Measurements from ENCODE around the gene MAPKAP1. TPM values are rescaled to one million over a fixed set of nuclear protein-coding genes. Genes with fewer than 3 reads are reported as not detected.

MAPKAP1 gene
- polyA plus RNA-seq, 4 donors = 38.4 to 57.4 (median 43.6) TPM

DNA sequence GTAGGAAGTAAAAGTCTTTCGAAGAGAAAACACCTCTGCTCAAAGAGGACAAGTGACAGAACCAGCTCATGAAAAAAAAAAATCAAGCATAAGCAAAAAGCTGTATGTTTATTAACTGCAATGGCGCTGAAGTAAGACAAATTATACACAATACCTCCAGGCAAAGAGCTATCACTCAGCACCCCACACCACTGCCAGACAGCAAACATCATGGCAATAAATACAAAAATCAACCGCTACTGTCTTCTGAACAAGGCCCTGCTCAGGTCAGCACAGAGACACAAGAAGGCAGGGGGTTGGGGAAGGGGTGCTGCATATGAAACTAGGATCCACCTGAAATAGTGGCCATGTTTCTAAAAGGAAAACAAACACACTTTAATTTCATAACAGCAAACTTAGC is 50.4 kb downstream of the MAPKAP1 start:
- FAIRE-seq (no peak), DNase-seq (no peak)
- Histone ChIP-seq H3K4me1 (ENCODE audit: control insufficient read depth in 3 of 3, insufficient read depth in 2 of 3, low read depth in 1 of 3, low read length in 2 of 3) (no peaks in the 10 kb centered on the region), H3K27me3 (ENCODE audit: control insufficient read depth in 3 of 3, insufficient read depth in 3 of 3, low read length in 3 of 3) (no peaks in the 10 kb centered on the region), H3K36me3 (ENCODE audit: control insufficient read depth in 3 of 3, insufficient read depth in 2 of 3, low read depth in 1 of 3, low read length in 3 of 3) (peaks cover 0 to 4% (median 3%) of the 10 kb centered on the region in 3 donors), H3K4me3 (ENCODE audit: low read depth in 1 of 3, low read length in 3 of 3) (no peak overlapping the region), H3K27ac (ENCODE audit: low read depth in 1 of 3, low read length in 2 of 3) (no peak overlapping the region), H3K9me3 (ENCODE audit: control insufficient read depth in 2 of 2, insufficient read depth in 1 of 2, low read depth in 1 of 2, low read length in 1 of 2) (no peaks in the 10 kb centered on the region)
- WGBS, 3 donors = 81 to 95% (median 92%) methylated on average over 3 of the region's 3 CpGs

DNA sequence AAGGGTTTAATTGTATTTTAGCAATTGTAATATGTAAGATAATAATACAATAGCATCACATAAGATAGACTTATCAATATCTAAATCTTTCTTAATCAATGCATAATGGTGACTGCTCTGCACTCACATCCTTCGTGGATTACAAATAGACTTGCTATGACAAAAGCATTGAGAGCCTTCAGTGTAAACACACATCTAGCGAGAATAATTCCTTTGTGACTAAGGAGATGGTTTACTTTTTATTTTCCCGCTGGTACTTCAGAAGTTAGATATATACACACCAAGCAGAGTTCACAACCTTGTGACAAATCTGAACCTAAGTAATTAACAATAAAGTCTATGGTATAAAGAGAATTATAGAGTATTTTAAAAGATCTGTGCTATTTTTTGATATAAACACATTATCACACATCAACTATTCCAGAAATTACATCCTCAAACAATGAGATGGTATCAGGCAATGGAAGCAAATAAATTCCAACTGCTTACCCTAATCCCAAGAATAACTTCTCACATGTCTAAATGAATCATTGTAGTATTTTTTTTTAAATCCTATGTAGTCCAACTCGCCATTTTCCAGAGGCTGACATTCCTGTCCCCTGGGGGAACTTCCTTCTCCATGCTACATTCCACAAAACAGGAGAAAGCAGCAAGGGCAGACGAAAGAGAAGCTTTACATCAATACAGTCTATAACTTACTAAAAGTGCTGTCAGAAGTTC is 51.2 kb downstream of the MAPKAP1 start:
- H3K27me3 ChIP-seq (ENCODE audit: control insufficient read depth in 3 of 3, insufficient read depth in 3 of 3, low read length in 3 of 3) = no peaks in the 10 kb centered on the region
- DNase-seq (no peak), FAIRE-seq (no peak)
- peaks cover 0 to 4% (median 3%) of the 10 kb centered on the region in 3 donors for H3K36me3 ChIP-seq (ENCODE audit: control insufficient read depth in 3 of 3, insufficient read depth in 2 of 3, low read depth in 1 of 3, low read length in 3 of 3)
- H3K9me3 ChIP-seq (ENCODE audit: control insufficient read depth in 2 of 2, insufficient read depth in 1 of 2, low read depth in 1 of 2, low read length in 1 of 2) = no peaks in the 10 kb centered on the region
- no peak overlapping the region for H3K27ac ChIP-seq (ENCODE audit: low read depth in 1 of 3, low read length in 2 of 3)
- WGBS, 3 donors = 82 to 91% (median 89%) methylated on average over 5 of the region's 5 CpGs
- H3K4me3 ChIP-seq (ENCODE audit: low read depth in 1 of 3, low read length in 3 of 3) = no peak overlapping the region
- H3K4me1 ChIP-seq (ENCODE audit: control insufficient read depth in 3 of 3, insufficient read depth in 2 of 3, low read depth in 1 of 3, low read length in 2 of 3) = no peaks in the 10 kb centered on the region

DNA sequence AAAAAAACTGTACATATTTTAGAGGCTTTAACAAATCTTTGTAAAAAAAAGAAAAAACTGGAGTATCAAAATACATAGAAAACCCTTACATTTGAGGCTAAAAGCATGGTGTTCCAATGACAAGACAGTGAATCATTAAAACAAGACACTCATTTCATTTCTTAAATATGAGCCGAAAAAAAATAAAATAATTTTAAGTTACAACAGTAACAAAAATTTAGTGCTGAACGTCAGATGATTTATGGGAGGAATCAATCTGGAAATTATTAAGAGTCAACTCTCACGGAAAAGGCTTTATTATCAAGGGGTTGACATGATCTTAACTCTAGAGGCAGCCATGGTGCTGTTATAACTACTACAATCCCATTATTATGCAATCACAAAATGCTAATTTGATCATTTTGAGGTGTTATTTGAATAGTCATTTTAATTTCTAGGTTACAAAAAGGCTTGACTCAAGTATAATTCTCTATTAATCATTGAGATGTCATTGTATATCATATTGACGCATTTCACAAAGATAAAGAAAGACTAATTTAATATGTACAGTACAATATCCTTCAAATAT is 51.9 kb downstream of the MAPKAP1 start:
- no peak overlapping the region for H3K4me3 ChIP-seq (ENCODE audit: low read depth in 1 of 3, low read length in 3 of 3)
- FAIRE-seq (no peak), DNase-seq (no peak)
- H3K36me3 ChIP-seq (ENCODE audit: control insufficient read depth in 3 of 3, insufficient read depth in 2 of 3, low read depth in 1 of 3, low read length in 3 of 3) = peaks cover 0 to 4% (median 3%) of the 10 kb centered on the region in 3 donors
- H3K27me3 ChIP-seq (ENCODE audit: control insufficient read depth in 3 of 3, insufficient read depth in 3 of 3, low read length in 3 of 3) = no peaks in the 10 kb centered on the region
- 92 to 99% (median 96%) methylated on average over 4 of the region's 4 CpGs for WGBS, 3 donors
- peaks cover 0 to under 1% (median 0%) of the 10 kb centered on the region in 3 donors for H3K4me1 ChIP-seq (ENCODE audit: control insufficient read depth in 3 of 3, insufficient read depth in 2 of 3, low read depth in 1 of 3, low read length in 2 of 3)
- H3K9me3 ChIP-seq (ENCODE audit: control insufficient read depth in 2 of 2, insufficient read depth in 1 of 2, low read depth in 1 of 2, low read length in 1 of 2) = no peaks in the 10 kb centered on the region
- no peak overlapping the region for H3K27ac ChIP-seq (ENCODE audit: low read depth in 1 of 3, low read length in 2 of 3)

DNA sequence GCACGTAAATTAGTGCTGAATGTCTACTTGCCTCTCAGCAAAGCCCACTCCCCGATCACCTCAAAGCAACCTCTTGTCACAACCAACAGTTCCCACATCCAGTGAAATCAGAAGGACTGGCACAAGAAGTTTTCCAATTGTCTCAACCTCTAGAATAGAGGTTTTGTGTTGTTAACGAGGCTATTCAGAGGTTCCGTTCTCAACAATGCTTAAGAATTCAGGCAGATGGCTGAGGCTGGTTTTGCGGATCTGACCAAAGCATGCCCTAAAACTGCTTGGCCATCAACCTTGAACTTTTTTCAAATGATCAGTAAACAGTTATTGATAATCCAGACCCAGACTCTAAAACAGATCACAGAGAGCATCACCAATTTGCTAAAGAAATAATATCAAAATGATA is 52.9 kb downstream of the MAPKAP1 start:
- H3K27me3 ChIP-seq (ENCODE audit: control insufficient read depth in 3 of 3, insufficient read depth in 3 of 3, low read length in 3 of 3) = no peaks in the 10 kb centered on the region
- H3K4me1 ChIP-seq (ENCODE audit: control insufficient read depth in 3 of 3, insufficient read depth in 2 of 3, low read depth in 1 of 3, low read length in 2 of 3) = peaks cover 0 to 3% (median 0%) of the 10 kb centered on the region in 3 donors
- DNase-seq (no peak), FAIRE-seq (no peak)
- no peaks in the 10 kb centered on the region for H3K9me3 ChIP-seq (ENCODE audit: control insufficient read depth in 2 of 2, insufficient read depth in 1 of 2, low read depth in 1 of 2, low read length in 1 of 2)
- 76 to 88% (median 80%) methylated on average over 5 of the region's 5 CpGs for WGBS, 3 donors
- H3K27ac ChIP-seq (ENCODE audit: low read depth in 1 of 3, low read length in 2 of 3) = no peak overlapping the region
- H3K36me3 ChIP-seq (ENCODE audit: control insufficient read depth in 3 of 3, insufficient read depth in 2 of 3, low read depth in 1 of 3, low read length in 3 of 3) = peaks cover 0 to 4% (median 3%) of the 10 kb centered on the region in 3 donors
- H3K4me3 ChIP-seq (ENCODE audit: low read depth in 1 of 3, low read length in 3 of 3) = no peak overlapping the region

DNA sequence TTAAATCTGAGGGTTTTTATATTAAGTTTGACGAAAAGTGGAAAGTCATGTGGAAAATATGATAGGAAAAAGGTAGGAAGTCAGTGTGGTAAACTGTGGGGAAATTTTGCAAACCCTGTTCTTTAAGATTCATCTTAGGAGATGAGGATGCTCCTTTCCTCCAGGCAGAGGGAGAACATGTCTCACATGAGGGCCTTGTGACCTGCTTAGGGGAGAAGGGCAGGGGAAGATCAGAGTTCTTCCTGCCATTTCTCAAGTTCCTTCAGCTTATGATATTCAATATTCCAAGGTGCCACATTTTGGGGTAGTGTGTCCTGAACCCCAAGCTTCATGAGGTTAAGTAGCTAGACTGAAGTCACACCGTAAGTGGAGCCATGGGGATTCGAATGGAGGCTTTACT is 53.7 kb downstream of the MAPKAP1 start:
- Histone ChIP-seq H3K4me3 (ENCODE audit: low read depth in 1 of 3, low read length in 3 of 3) (no peak overlapping the region), H3K36me3 (ENCODE audit: control insufficient read depth in 3 of 3, insufficient read depth in 2 of 3, low read depth in 1 of 3, low read length in 3 of 3) (peaks cover 0 to 4% (median 3%) of the 10 kb centered on the region in 3 donors), H3K4me1 (ENCODE audit: control insufficient read depth in 3 of 3, insufficient read depth in 2 of 3, low read depth in 1 of 3, low read length in 2 of 3) (peaks cover 0 to 3% (median 0%) of the 10 kb centered on the region in 3 donors), H3K27me3 (ENCODE audit: control insufficient read depth in 3 of 3, insufficient read depth in 3 of 3, low read length in 3 of 3) (no peaks in the 10 kb centered on the region), H3K9me3 (ENCODE audit: control insufficient read depth in 2 of 2, insufficient read depth in 1 of 2, low read depth in 1 of 2, low read length in 1 of 2) (no peaks in the 10 kb centered on the region), H3K27ac (ENCODE audit: low read depth in 1 of 3, low read length in 2 of 3) (no peak overlapping the region)
- FAIRE-seq = no peak
- 95 to 98% (median 97%) methylated on average over 3 of the region's 3 CpGs for WGBS, 3 donors
- DNase-seq = no peak

DNA sequence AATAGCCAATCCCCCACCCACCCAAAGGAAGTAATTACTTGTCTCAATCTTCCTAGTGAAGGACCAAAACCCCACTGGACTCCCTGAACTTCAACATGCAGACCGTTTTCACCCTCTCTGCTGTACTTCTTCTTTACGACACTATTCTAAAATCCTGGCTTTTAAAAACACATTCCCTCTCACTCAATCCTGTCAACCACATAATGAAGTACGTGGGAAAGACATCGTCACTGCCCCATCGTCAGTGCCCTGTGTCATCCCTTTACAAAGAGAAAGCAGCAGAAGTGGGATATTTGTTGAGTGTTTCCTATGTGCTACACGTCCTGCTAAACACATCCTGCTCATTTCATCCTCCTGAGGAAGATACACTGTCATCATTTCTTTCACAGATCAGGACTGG is 54.2 kb downstream of the MAPKAP1 start:
- FAIRE-seq (no peak), DNase-seq (no peak)
- H3K9me3 ChIP-seq (ENCODE audit: control insufficient read depth in 2 of 2, insufficient read depth in 1 of 2, low read depth in 1 of 2, low read length in 1 of 2) = no peaks in the 10 kb centered on the region
- WGBS, 3 donors = 77 to 87% (median 85%) methylated on average over 6 of the region's 6 CpGs
- no peaks in the 10 kb centered on the region for H3K27me3 ChIP-seq (ENCODE audit: control insufficient read depth in 3 of 3, insufficient read depth in 3 of 3, low read length in 3 of 3)
- no peak overlapping the region for H3K27ac ChIP-seq (ENCODE audit: low read depth in 1 of 3, low read length in 2 of 3)
- H3K36me3 ChIP-seq (ENCODE audit: control insufficient read depth in 3 of 3, insufficient read depth in 2 of 3, low read depth in 1 of 3, low read length in 3 of 3) = peaks cover 0 to 3% (median under 1%) of the 10 kb centered on the region in 3 donors
- H3K4me1 ChIP-seq (ENCODE audit: control insufficient read depth in 3 of 3, insufficient read depth in 2 of 3, low read depth in 1 of 3, low read length in 2 of 3) = peaks cover 0 to 3% (median 0%) of the 10 kb centered on the region in 3 donors
- no peak overlapping the region for H3K4me3 ChIP-seq (ENCODE audit: low read depth in 1 of 3, low read length in 3 of 3)

DNA sequence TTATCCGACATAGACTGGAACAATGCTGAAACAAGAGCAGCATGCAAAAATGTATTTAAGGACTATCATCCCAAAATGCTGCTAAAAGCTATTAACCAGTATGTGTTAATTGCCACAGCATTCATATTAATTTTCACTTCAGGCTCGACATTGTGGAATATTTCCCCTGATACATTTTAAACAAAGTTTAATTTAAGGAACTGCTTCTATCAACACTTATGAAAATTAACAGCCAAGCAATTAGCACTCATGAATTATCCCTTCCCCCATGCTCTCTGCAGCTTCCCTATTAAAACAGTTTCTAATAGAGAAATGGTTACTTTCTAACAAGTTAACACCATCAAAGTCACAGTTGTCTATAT is 54.8 kb downstream of the MAPKAP1 start:
- H3K9me3 ChIP-seq (ENCODE audit: control insufficient read depth in 2 of 2, insufficient read depth in 1 of 2, low read depth in 1 of 2, low read length in 1 of 2) = no peaks in the 10 kb centered on the region
- peaks cover 0 to 2% (median 0%) of the 10 kb centered on the region in 3 donors for H3K36me3 ChIP-seq (ENCODE audit: control insufficient read depth in 3 of 3, insufficient read depth in 2 of 3, low read depth in 1 of 3, low read length in 3 of 3)
- no peak for FAIRE-seq
- WGBS, 3 donors = 74 to 96% (median 79%) methylated on average over 2 of the region's 2 CpGs
- DNase-seq = no peak
- H3K27ac ChIP-seq (ENCODE audit: low read depth in 1 of 3, low read length in 2 of 3) = no peak overlapping the region
- H3K27me3 ChIP-seq (ENCODE audit: control insufficient read depth in 3 of 3, insufficient read depth in 3 of 3, low read length in 3 of 3) = no peaks in the 10 kb centered on the region
- peaks cover 0 to 4% (median 0%) of the 10 kb centered on the region in 3 donors for H3K4me1 ChIP-seq (ENCODE audit: control insufficient read depth in 3 of 3, insufficient read depth in 2 of 3, low read depth in 1 of 3, low read length in 2 of 3)
- no peak overlapping the region for H3K4me3 ChIP-seq (ENCODE audit: low read depth in 1 of 3, low read length in 3 of 3)

DNA sequence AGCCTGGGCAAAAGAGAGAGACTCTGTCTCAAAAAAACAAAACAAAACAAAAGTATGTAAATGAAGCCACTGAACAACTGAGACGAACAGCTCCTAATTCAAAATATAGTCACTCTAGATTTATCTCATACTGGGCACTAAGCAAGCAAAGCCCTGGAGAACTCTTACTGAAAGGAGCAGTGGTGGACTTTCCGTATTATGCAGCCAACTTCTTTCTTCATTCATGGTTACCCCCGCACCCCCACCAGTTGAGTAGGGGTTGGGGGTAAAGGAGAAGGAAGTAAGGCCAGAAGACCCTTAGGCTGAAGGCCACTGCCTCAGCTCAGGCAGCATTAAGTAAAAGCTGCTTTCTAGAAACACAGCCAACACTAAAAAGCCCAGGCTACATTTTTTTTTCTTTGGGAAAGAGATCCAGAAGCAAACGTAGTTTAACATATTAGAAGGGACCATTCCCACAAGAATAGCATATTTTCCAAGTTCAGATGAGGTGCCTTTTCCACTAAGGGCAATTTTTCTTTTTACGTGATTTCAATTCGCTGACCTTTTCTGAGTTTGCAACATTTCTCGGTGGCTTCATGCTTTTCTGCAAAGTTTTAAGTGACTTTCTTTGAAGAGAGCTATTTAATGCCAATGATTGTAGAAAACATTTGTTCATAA is 55.3 kb downstream of the MAPKAP1 start:
- H3K27ac ChIP-seq (ENCODE audit: low read depth in 1 of 3, low read length in 2 of 3) = no peak overlapping the region
- DNase-seq (no peak), FAIRE-seq (no peak)
- peaks cover 0 to under 1% (median 0%) of the 10 kb centered on the region in 3 donors for H3K36me3 ChIP-seq (ENCODE audit: control insufficient read depth in 3 of 3, insufficient read depth in 2 of 3, low read depth in 1 of 3, low read length in 3 of 3)
- H3K9me3 ChIP-seq (ENCODE audit: control insufficient read depth in 2 of 2, insufficient read depth in 1 of 2, low read depth in 1 of 2, low read length in 1 of 2) = no peaks in the 10 kb centered on the region
- H3K4me1 ChIP-seq (ENCODE audit: control insufficient read depth in 3 of 3, insufficient read depth in 2 of 3, low read depth in 1 of 3, low read length in 2 of 3) = peaks cover 0 to 5% (median 0%) of the 10 kb centered on the region in 3 donors
- H3K4me3 ChIP-seq (ENCODE audit: low read depth in 1 of 3, low read length in 3 of 3) = no peak overlapping the region
- 78 to 95% (median 88%) methylated on average over 7 of the region's 7 CpGs for WGBS, 3 donors
- H3K27me3 ChIP-seq (ENCODE audit: control insufficient read depth in 3 of 3, insufficient read depth in 3 of 3, low read length in 3 of 3) = no peaks in the 10 kb centered on the region

Measured in small intestine (tissue), 7 donors.